22Rv1 (cell line): ENCODE results near the gene NOVA1.

Experiments used
- CTCF ChIP-seq: fragments of 450-650 bp; IDR thresholded peaks from 2 replicates; pipeline ENCODE4 v1.5.1; 2017; ENCODE audit warnings: mild to moderate bottlenecking
- ZFX ChIP-seq: fragments of 450-650 bp; IDR thresholded peaks from 2 replicates; pipeline ENCODE4 v1.6.1; 2017; ENCODE audit warnings: antibody characterized with exemption, borderline replicate concordance

GRCh38 chr14:26636561-26636960, 38.7 kb upstream of the NOVA1 start:
- TF ChIP-seq CTCF: no peak
- TF ChIP-seq ZFX: no peak
